Muscle of leg (tissue), 11 donors: Measurements from ENCODE around the gene ADGRG1. TPM values are rescaled to one million over a fixed set of nuclear protein-coding genes. Genes with fewer than 3 reads are reported as not detected.

Experiments used
- DNase-seq: peaks from one replicate; pipeline ENCODE4 v3.0.0; 2013
- H3K27ac ChIP-seq: one replicate; pipeline ENCODE4 v1.5.1; 2013; ENCODE audit warnings: mild to moderate bottlenecking, low read length, control low read depth
- H3K27me3 ChIP-seq: one replicate; pipeline ENCODE4 v1.6.1; 2013; ENCODE audit warnings: low read length; ENCODE audit not compliant: control insufficient read depth, insufficient read depth
- H3K36me3 ChIP-seq: one replicate; pipeline ENCODE4 v1.6.1; 2013; ENCODE audit warnings: low read length; ENCODE audit not compliant: control insufficient read depth, insufficient read depth
- H3K4me1 ChIP-seq: one replicate; pipeline ENCODE4 v1.6.1; 2013; ENCODE audit warnings: low read length; ENCODE audit not compliant: control insufficient read depth, insufficient read depth
- H3K4me3 ChIP-seq: one replicate; pipeline ENCODE4 v1.5.1; 2013; ENCODE audit warnings: low read length, control low read depth
- H3K9me3 ChIP-seq: replicated peaks from 2 replicates; pipeline ENCODE4 v1.6.1; 2013; ENCODE audit warnings: low read depth, low read length; ENCODE audit not compliant: control insufficient read depth
- whole genome bisulfite sequencing: methylation state at CpG from one replicate; pipeline ENCODE4 v1.1.5; 2013; ENCODE audit warnings: missing lambda C conversion rate; ENCODE audit not compliant: insufficient coverage; 5-methylcytosine and 5-hydroxymethylcytosine counted together
- polyA plus RNA-seq, 8 donors: library from polyadenylated mRNA; unstranded; fragments of 120-200 nt; gene quantifications; one replicate each; pipeline versions ENCODE4 v1.2.1 to v1.2.3, GENCODE V29; 2013; ENCODE audit warnings: inconsistent platforms in 1 of 8, low replicate concordance in 1 of 8; ENCODE audit not compliant: insufficient read length in 8 of 8, insufficient read depth in 1 of 8
- total RNA-seq: library from RNA; stranded (reverse); fragments of 120-200 nt; gene quantifications from one replicate; pipeline ENCODE4 v1.2.4, GENCODE V29; 2013

Gene ADGRG1
- total and polyA plus RNA-seq, 9 donors = 1.9 to 13.0 (median 5.5) TPM

- no peaks in the 10 kb centered on the region for H3K27me3 ChIP-seq
- H3K27ac ChIP-seq = no peak overlapping the region
- no peaks in the 10 kb centered on the region for H3K9me3 ChIP-seq
- 26% methylated on average over 4 of the region's 10 CpGs for WGBS
- peaks cover 7% of the 10 kb centered on the region for H3K4me1 ChIP-seq
- H3K4me3 ChIP-seq = no peak overlapping the region
- no peaks in the 10 kb centered on the region for H3K36me3 ChIP-seq
- DNase-seq = no peak
Observed at GRCh38 chr16:57700781-57701551, 72.5 kb downstream of the ADGRG1 start.

- Histone ChIP-seq H3K27ac (no peak overlapping the region), H3K4me3 (no peak overlapping the region), H3K9me3 (no peaks in the 10 kb centered on the region), H3K27me3 (no peaks in the 10 kb centered on the region), H3K36me3 (no peaks in the 10 kb centered on the region), H3K4me1 (peaks cover 7% of the 10 kb centered on the region)
- WGBS = 68% methylated on average over 23 of the region's 23 CpGs
- DNase-seq = no peak
Observed at GRCh38 chr16:57701759-57702371, 73.4 kb downstream of the ADGRG1 start.

- Histone ChIP-seq H3K36me3 (no peaks in the 10 kb centered on the region), H3K4me3 (no peak overlapping the region), H3K4me1 (peaks cover 7% of the 10 kb centered on the region), H3K9me3 (no peaks in the 10 kb centered on the region), H3K27me3 (no peaks in the 10 kb centered on the region), H3K27ac (no peak overlapping the region)
- WGBS = 100% methylated on average over 1 of the region's 11 CpGs
- DNase-seq = no peak
Observed at GRCh38 chr16:57703416-57704010, 75.1 kb downstream of the ADGRG1 start.

GRCh38 chr16:57704011-57704904 lies 75.8 kb downstream of the ADGRG1 start:
- no peaks in the 10 kb centered on the region for H3K27me3 ChIP-seq
- peaks cover 7% of the 10 kb centered on the region for H3K4me1 ChIP-seq
- no peak overlapping the region for H3K27ac ChIP-seq
- H3K36me3 ChIP-seq = no peaks in the 10 kb centered on the region
- DNase-seq = no peak
- H3K9me3 ChIP-seq = no peaks in the 10 kb centered on the region
- H3K4me3 ChIP-seq = no peak overlapping the region
- 53% methylated on average over 3 of the region's 11 CpGs for WGBS

GRCh38 chr16:57704905-57705852 lies 76.7 kb downstream of the ADGRG1 start:
- no peak overlapping the region for H3K4me3 ChIP-seq
- H3K9me3 ChIP-seq = no peaks in the 10 kb centered on the region
- H3K4me1 ChIP-seq = peaks cover 7% of the 10 kb centered on the region
- no peaks in the 10 kb centered on the region for H3K27me3 ChIP-seq
- no peaks in the 10 kb centered on the region for H3K36me3 ChIP-seq
- DNase-seq = no peak
- WGBS = 95% methylated on average over 1 of the region's 4 CpGs
- H3K27ac ChIP-seq = no peak overlapping the region

GRCh38 chr16:57706717-57707116 lies 78.3 kb downstream of the ADGRG1 start:
- no peaks in the 10 kb centered on the region for H3K36me3 ChIP-seq
- no peak for DNase-seq
- no peaks in the 10 kb centered on the region for H3K9me3 ChIP-seq
- 80% methylated on average over 1 of the region's 1 CpG for WGBS
- no peaks in the 10 kb centered on the region for H3K27me3 ChIP-seq
- peaks cover 2% of the 10 kb centered on the region for H3K4me1 ChIP-seq
- H3K27ac ChIP-seq = no peak overlapping the region
- H3K4me3 ChIP-seq = no peak overlapping the region

GRCh38 chr16:57707331-57707730 lies 78.9 kb downstream of the ADGRG1 start:
- no peaks in the 10 kb centered on the region for H3K36me3 ChIP-seq

GRCh38 chr16:57708168-57708567 lies 79.7 kb downstream of the ADGRG1 start:
- Histone ChIP-seq H3K4me1 (no peaks in the 10 kb centered on the region), H3K9me3 (no peaks in the 10 kb centered on the region), H3K27ac (no peak overlapping the region), H3K4me3 (no peak overlapping the region), H3K27me3 (peaks cover 2% of the 10 kb centered on the region), H3K36me3 (no peaks in the 10 kb centered on the region)
- DNase-seq = no peak
- no CpG with 5 or more reads among the region's 3 CpGs for WGBS

More at GRCh38 chr16:57707331-57707730, 78.9 kb downstream of the ADGRG1 start:
- Histone ChIP-seq H3K4me3 (no peak overlapping the region), H3K27me3 (peaks cover 2% of the 10 kb centered on the region), H3K27ac (no peak overlapping the region), H3K9me3 (no peaks in the 10 kb centered on the region), H3K4me1 (no peaks in the 10 kb centered on the region)
- no peak for DNase-seq
- 82% methylated on average over 11 of the region's 11 CpGs for WGBS

- Histone ChIP-seq H3K36me3 (no peaks in the 10 kb centered on the region), H3K9me3 (no peaks in the 10 kb centered on the region), H3K27me3 (peaks cover 4% of the 10 kb centered on the region), H3K4me3 (no peak overlapping the region), H3K4me1 (no peaks in the 10 kb centered on the region), H3K27ac (no peak overlapping the region)
- no peak for DNase-seq
- WGBS = no CpG with 5 or more reads among the region's 3 CpGs
Observed at GRCh38 chr16:57709663-57710062, 81.2 kb downstream of the ADGRG1 start.
